ENCODE measurements around the gene HEXA.
A peak's percentile ranks its signal among the peaks of the same experiment; 100 is the strongest.

HEXA gene

GRCh38 chr15:72319985-72320671, 55.7 kb downstream of the HEXA start, which contains the start of gene CELF6:
Gene CELF6, minus strand, starts transcription at chr15:72320157. Its CDS starts 283 bp downstream, at chr15:72319874.
- peak in 52 of 56 donors; percentile 24 to 93 (median 74) for DNase-seq

- peak in 23 of 56 donors; percentile 31 to 90 (median 59) for DNase-seq
Observed at GRCh38 chr15:72319360-72319984, 56.3 kb downstream of the HEXA start.

GRCh38 chr15:72318408-72318942, 57.3 kb downstream of the HEXA start:
- no peak for DNase-seq

GRCh38 chr15:72315706-72316370, 60.0 kb downstream of the HEXA start:
- DNase-seq: peak in 1 of 56 donors; percentile 36

GRCh38 chr15:72313881-72314280, 61.9 kb downstream of the HEXA start:
- DNase-seq: no peak

- DNase-seq: peak in 6 of 56 donors; percentile 2 to 12 (median 6)
Observed at GRCh38 chr15:72313448-72313840, 62.4 kb downstream of the HEXA start.

- DNase-seq: peak in 34 of 56 donors; percentile 8 to 64 (median 32)
Observed at GRCh38 chr15:72312605-72313447, 63.0 kb downstream of the HEXA start.

- peak in 20 of 56 donors; percentile 9 to 73 (median 28) for DNase-seq
Observed at GRCh38 chr15:72307026-72307425, 68.8 kb downstream of the HEXA start.

GRCh38 chr15:72306211-72306785, 69.5 kb downstream of the HEXA start:
- peak in 42 of 56 donors; percentile 19 to 77 (median 57) for DNase-seq

GRCh38 chr15:72304596-72304995, 71.2 kb downstream of the HEXA start:
- DNase-seq: no peak

GRCh38 chr15:72302955-72303354, 72.9 kb downstream of the HEXA start:
- no peak for DNase-seq

Data from amygdala (tissue), 56 donors.